Ishikawa (cell line): ENCODE measurements around the gene CDX1.

Experiments
- CEBPB ChIP-seq: IDR thresholded peaks from 2 replicates; pipeline ENCODE4 v1.6.1; 2012
- CREB1 ChIP-seq: IDR thresholded peaks from 2 replicates; pipeline ENCODE4 v1.6.1; 2012; ENCODE audit warnings: low read depth
- EGR1 ChIP-seq: IDR thresholded peaks from 2 replicates; pipeline ENCODE4 v1.6.1; 2012
- EP300 ChIP-seq: IDR thresholded peaks from 2 replicates; pipeline ENCODE4 v1.6.1; 2012; ENCODE audit warnings: borderline replicate concordance
- FOXM1 ChIP-seq: IDR thresholded peaks from 2 replicates; pipeline ENCODE4 v1.6.1; 2012; ENCODE audit warnings: low read depth, borderline replicate concordance
- NFIC ChIP-seq: IDR thresholded peaks from 2 replicates; pipeline ENCODE4 v1.6.1; 2012
- RAD21 ChIP-seq: IDR thresholded peaks from 2 replicates; pipeline ENCODE4 v1.6.1; 2012; ENCODE audit warnings: low read depth
- TAF1 ChIP-seq: IDR thresholded peaks from 2 replicates; pipeline ENCODE4 v1.6.1; 2012; ENCODE audit warnings: low read depth, mild to moderate bottlenecking
- TCF12 ChIP-seq: IDR thresholded peaks from 2 replicates; pipeline ENCODE4 v1.6.1; 2012; ENCODE audit warnings: low read depth
- TEAD4 ChIP-seq: IDR thresholded peaks from 2 replicates; pipeline ENCODE4 v1.6.1; 2012
- YY1 ChIP-seq: IDR thresholded peaks from 2 replicates; pipeline ENCODE4 v1.6.1; 2012; ENCODE audit warnings: low read depth
- ZBTB7A ChIP-seq: IDR thresholded peaks from 2 replicates; pipeline ENCODE4 v1.6.1; 2012; ENCODE audit warnings: low read depth
- TF ChIP-seq, protein P1 (sequence below): IDR thresholded peaks from 2 replicates; pipeline ENCODE4 v1.6.1; 2012
- TF ChIP-seq, protein P2 (sequence below): IDR thresholded peaks from 2 replicates; pipeline ENCODE4 v1.6.1; 2012
- TF ChIP-seq, protein P3 (sequence below): IDR thresholded peaks from 2 replicates; pipeline ENCODE4 v1.6.1; 2012; ENCODE audit warnings: low read depth, mild to moderate bottlenecking

Gene CDX1

DNA sequence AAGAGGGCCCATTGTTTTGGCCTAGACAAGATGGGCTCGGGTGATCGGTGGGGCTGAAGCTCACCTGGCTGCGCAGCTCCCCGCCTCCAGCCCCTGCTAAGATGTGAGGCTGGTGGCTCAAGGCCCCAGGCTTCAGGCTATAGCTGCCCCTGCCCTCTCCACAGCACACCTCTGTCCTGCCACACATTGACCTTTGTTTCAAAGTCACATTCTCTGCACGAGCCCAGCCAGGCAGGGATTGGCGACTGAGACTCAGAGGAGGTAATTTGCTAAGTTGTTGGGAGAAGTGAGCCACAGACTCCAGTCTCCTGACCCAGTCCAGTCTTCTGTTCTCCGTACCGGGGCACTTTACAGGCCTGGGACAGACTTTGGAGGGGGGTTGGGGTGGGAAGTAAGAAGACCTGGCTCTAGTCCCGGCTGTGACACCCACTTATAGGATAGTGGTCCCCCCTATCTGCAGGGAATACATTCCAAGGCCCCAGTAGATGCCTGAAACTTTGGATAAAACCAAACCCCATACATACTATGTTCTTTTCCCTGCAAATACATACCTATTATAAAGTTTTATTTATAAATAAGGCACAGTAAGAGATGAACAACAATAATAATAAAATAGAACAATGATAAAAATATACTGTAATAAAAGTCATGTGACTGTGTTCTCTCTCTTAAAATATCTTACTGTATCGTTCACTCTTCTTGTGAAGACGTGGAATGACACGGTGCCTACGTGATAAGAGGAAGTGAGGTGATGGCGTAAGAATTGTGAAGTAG is 24.2 kb upstream of the CDX1 start:
- TF ChIP-seq NFIC (no peak), EGR1 (no peak), TAF1 (no peak), FOXM1 (no peak), YY1 (no peak)
- TF ChIP-seq, protein P1, sequence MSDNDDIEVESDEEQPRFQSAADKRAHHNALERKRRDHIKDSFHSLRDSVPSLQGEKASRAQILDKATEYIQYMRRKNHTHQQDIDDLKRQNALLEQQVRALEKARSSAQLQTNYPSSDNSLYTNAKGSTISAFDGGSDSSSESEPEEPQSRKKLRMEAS = no peak

DNA sequence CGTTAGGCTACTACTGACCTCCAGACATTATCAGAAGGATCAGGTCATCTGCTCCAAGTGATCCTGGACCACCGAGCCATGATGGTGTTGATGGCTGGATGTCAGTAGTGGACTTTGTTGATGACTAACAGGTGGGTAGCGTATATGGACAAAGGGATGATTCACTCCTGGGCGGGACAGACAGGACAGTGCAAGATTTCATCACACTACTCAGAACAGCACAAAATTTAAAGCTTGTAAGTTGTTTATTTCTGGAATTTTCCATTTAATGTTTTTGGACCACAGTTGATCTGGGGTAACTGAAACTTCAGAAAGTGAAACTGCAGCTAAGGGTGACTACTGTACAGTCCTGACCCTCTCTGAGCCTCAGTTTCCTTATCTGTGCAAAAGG is 23.6 kb upstream of the CDX1 start:
- TF ChIP-seq, protein P2, sequence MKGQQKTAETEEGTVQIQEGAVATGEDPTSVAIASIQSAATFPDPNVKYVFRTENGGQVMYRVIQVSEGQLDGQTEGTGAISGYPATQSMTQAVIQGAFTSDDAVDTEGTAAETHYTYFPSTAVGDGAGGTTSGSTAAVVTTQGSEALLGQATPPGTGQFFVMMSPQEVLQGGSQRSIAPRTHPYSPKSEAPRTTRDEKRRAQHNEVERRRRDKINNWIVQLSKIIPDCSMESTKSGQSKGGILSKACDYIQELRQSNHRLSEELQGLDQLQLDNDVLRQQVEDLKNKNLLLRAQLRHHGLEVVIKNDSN = no peak
- TF ChIP-seq TCF12 = no peak
- no peak for TF ChIP-seq FOXM1

DNA sequence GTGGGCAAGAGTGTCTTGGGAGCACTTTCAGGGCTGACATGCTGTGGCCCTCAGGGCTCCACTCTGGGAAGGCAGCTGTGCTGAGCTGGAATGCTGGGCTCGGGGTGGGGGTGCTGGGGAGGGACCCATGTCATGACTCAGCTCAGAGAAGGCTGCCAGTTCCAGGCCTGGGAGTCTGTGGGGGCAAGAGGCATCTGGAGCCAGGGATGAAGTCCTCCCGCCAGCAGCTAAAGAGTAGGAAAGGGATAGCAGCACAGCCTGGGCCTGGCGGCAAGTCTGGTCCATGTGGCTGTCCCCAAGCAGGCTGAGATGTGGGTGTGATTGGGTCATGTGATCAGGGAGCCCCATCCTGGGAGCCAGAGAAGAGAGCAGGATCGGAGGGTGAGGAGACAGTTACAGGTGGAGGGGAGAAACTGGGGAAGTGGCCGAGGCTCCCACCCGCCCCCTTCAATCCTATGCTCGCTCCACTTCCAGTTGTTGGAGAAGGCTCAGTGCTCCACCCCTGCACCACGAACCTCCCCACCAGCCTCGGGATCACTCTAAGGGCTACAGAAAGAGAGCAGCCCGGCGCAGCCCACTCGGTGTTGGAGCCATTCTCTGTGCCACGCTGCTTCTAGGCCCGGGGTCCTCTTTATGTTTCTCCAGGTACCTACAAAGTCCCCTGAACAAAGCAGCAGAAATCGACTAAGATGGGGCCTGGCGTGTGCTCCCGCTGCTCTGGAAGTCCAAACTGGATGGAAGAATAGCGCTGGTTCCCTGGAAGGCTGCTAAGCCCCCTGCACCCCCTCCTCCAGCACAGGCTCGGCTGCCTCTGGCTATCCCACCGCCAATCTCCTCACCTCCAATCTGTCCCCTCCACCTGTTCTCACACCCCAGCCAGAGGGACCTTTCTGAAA is 23.0 kb upstream of the CDX1 start:
- TF ChIP-seq TEAD4 (no peak), TCF12 (no peak), FOXM1 (no peak), TAF1 (no peak), CREB1 (no peak), CEBPB (no peak), EGR1 (no peak), EP300 (no peak), YY1 (no peak), NFIC (no peak), RAD21 (no peak), ZBTB7A (no peak)
- TF ChIP-seq, protein P2 = no peak; the same call in 1 of the 2 replicates
- TF ChIP-seq, protein P1 = no peak
- TF ChIP-seq, protein P3, sequence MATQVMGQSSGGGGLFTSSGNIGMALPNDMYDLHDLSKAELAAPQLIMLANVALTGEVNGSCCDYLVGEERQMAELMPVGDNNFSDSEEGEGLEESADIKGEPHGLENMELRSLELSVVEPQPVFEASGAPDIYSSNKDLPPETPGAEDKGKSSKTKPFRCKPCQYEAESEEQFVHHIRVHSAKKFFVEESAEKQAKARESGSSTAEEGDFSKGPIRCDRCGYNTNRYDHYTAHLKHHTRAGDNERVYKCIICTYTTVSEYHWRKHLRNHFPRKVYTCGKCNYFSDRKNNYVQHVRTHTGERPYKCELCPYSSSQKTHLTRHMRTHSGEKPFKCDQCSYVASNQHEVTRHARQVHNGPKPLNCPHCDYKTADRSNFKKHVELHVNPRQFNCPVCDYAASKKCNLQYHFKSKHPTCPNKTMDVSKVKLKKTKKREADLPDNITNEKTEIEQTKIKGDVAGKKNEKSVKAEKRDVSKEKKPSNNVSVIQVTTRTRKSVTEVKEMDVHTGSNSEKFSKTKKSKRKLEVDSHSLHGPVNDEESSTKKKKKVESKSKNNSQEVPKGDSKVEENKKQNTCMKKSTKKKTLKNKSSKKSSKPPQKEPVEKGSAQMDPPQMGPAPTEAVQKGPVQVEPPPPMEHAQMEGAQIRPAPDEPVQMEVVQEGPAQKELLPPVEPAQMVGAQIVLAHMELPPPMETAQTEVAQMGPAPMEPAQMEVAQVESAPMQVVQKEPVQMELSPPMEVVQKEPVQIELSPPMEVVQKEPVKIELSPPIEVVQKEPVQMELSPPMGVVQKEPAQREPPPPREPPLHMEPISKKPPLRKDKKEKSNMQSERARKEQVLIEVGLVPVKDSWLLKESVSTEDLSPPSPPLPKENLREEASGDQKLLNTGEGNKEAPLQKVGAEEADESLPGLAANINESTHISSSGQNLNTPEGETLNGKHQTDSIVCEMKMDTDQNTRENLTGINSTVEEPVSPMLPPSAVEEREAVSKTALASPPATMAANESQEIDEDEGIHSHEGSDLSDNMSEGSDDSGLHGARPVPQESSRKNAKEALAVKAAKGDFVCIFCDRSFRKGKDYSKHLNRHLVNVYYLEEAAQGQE = no peak

DNA sequence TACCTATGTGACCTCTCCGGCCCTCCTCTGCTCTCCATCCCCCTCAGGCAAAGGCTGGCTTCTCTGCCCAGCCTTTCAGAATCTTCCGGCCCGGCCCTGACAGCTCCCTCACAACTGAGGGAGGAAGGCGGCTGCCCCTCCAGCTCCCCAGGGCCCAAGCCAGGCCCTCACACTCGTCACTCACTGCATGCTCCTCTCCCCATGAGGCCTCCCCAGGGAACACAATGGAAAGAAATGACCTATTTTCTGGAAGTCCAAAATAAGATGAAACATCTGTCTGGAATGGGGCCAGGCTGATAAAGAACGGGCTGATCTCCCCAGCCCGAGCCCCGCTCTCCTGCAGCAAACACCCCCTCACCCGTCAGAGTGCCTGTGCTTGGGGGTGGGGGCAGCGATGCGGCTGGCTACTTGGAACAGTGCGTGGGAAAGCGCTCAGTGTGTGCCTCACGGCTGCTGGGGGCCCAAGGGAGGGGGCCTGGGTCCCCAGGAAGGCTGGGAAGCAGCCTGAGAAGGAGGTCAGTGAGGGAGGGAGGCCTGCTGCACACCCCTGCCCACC is 22.3 kb upstream of the CDX1 start:
- TF ChIP-seq TEAD4 (no peak), NFIC (no peak), ZBTB7A (no peak), TCF12 (no peak), FOXM1 (no peak), EGR1 (no peak), TAF1 (no peak), CREB1 (no peak), RAD21 (no peak)
- TF ChIP-seq, protein P2 = no peak
- TF ChIP-seq, protein P3 = no peak
- TF ChIP-seq, protein P1 = no peak

DNA sequence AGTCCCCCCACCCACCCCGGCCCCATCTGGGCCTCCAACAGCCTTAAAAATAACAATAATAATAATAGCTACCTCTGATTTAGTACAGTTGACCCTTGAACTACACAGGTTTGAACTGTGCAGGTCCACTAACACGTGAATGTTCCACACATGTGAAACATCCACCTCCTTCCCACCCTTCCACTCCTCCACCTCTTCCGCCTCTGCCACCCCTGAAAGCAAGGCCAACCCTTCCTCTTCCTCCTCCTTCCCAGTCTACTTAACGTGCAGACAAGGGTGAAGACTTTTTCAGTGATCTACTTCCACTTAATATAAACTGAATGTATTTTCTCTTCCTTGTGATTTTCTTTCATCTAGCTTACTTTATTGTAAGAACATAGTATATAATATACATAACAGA is 21.7 kb upstream of the CDX1 start:
- TF ChIP-seq EP300 = no peak
- TF ChIP-seq, protein P3 = no peak
- no peak for TF ChIP-seq YY1
- TF ChIP-seq TEAD4 = no peak
- no peak for TF ChIP-seq ZBTB7A
- TF ChIP-seq, protein P2 = no peak
- no peak for TF ChIP-seq CEBPB
- no peak for TF ChIP-seq FOXM1
- no peak for TF ChIP-seq EGR1
- no peak for TF ChIP-seq NFIC
